ENCODE results near the gene ADAM29. TPM values are rescaled to one million over a fixed set of nuclear protein-coding genes. Genes with fewer than 3 reads are reported as not detected.

The ADAM29 gene
- total and polyA plus RNA-seq, 2 donors (not counting 1 experiment from before 2014, with no cell fraction given) = not detected

- CTCF ChIA-PET = no interaction called here
- Mint-ChIP-seq H3K27ac (peak overlapping the region; percentile 85), H3K4me3 (peak overlapping the region; percentile 19), H3K9me3 (ENCODE audit: insufficient read depth) (no peaks in the 10 kb centered on the region), H3K27me3 (no peaks in the 10 kb centered on the region), H3K4me1 (peaks cover 30% of the 10 kb centered on the region)
- ATAC-seq (ENCODE audit: low read depth) (peak; percentile 35), DNase-seq (no peak)
- intact Hi-C loops (cut with micrococcal nuclease) = no loop called here
- Histone ChIP-seq H3K4me2 (replicated peaks; ENCODE audit: low read depth, low read length, poor library complexity, severe bottlenecking) (no peak overlapping the region), H3K36me3 (replicated peaks in 1 of 2; ENCODE audit: control extremely low read depth in 1 of 2, control insufficient read depth in 1 of 2, extremely low read depth in 1 of 2, insufficient read depth in 2 of 2, low read length in 1 of 2) (no peaks in the 10 kb centered on the region), H3K4me1 (ENCODE audit: control insufficient read depth in 2 of 2, insufficient read depth in 2 of 2, low read length in 2 of 2) (peaks cover 0 to 4% of the 10 kb centered on the region in 2 donors), H3K9ac (ENCODE audit: low read length) (no peak overlapping the region), H3K27ac (ENCODE audit: low read length in 2 of 2) (peak overlapping the region; percentile 30 to 42), H3K27me3 (replicated peaks in 1 of 4; ENCODE audit: control extremely low read depth in 1 of 4, control insufficient read depth in 3 of 4, insufficient read depth in 4 of 4, low read length in 3 of 4) (no peaks in the 10 kb centered on the region), H3K4me3 (ENCODE audit: control extremely low read depth in 1 of 5, extremely low read depth in 1 of 5, insufficient read depth in 1 of 5, low read depth in 2 of 5, low read length in 4 of 5) (no peak overlapping the region), H3K79me2 (ENCODE audit: control insufficient read depth, insufficient read depth, low read length) (no peaks in the 10 kb centered on the region), H2AFZ (ENCODE audit: insufficient read depth, low read depth, low read length, poor library complexity, severe bottlenecking) (no peak overlapping the region), H4K20me1 (ENCODE audit: control insufficient read depth, insufficient read depth, low read length, poor library complexity, severe bottlenecking) (no peaks in the 10 kb centered on the region), H3K9me3 (ENCODE audit: control extremely low read depth in 1 of 3, control insufficient read depth in 2 of 3, insufficient read depth in 1 of 3, low read length in 2 of 3) (no peaks in the 10 kb centered on the region)
- TF ChIP-seq, protein P1, sequence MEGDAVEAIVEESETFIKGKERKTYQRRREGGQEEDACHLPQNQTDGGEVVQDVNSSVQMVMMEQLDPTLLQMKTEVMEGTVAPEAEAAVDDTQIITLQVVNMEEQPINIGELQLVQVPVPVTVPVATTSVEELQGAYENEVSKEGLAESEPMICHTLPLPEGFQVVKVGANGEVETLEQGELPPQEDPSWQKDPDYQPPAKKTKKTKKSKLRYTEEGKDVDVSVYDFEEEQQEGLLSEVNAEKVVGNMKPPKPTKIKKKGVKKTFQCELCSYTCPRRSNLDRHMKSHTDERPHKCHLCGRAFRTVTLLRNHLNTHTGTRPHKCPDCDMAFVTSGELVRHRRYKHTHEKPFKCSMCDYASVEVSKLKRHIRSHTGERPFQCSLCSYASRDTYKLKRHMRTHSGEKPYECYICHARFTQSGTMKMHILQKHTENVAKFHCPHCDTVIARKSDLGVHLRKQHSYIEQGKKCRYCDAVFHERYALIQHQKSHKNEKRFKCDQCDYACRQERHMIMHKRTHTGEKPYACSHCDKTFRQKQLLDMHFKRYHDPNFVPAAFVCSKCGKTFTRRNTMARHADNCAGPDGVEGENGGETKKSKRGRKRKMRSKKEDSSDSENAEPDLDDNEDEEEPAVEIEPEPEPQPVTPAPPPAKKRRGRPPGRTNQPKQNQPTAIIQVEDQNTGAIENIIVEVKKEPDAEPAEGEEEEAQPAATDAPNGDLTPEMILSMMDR (IDR thresholded peaks at IDR 0.05) = no peak
- TF ChIP-seq EZH2 (IDR thresholded peaks at IDR 0.05; ENCODE audit: borderline replicate concordance, insufficient read depth, low read depth, low read length, poor library complexity, severe bottlenecking) = no peak
- 100% methylated on average over 1 of the region's 4 CpGs for WGBS (ENCODE audit: insufficient coverage)
- POLR2A ChIA-PET = interaction anchor here (0.6 kb wide), 2 partner anchors 63 to 116 kb away, joined by 3 to 6 read pairs; no protein-coding TSS in a partner anchor
Observed at GRCh38 chr4:174928575-174929253, 10.6 kb downstream of the ADAM29 start.

DNA sequence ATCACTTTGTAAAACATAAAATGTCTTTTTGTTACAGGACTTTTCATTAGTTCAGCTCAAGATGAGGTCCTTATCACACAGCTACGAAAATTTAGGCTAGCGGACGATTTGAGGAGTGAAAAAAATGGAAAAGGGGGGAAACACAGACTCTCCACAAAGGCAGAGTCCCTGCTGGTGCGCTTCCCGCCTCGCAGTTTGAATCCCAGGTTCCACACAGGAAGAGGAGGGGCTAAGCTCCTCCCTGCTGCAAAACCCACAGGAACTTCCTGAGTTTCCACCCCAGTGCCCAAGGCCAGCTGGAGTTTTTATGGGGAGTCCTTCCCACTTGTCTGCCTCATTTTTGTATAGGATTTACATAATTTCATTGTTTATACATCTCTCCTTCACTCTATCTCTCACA is 11.2 kb downstream of the ADAM29 start:
- H3K79me2 ChIP-seq (ENCODE audit: control insufficient read depth, insufficient read depth, low read length) = no peaks in the 10 kb centered on the region
- ChIA-PET CTCF (no interaction called here), POLR2A (interaction anchor here (0.6 kb wide), 1 partner anchor 116 kb away, joined by 3 read pairs; no protein-coding TSS in a partner anchor)
- intact Hi-C loops (cut with micrococcal nuclease) = no loop called here
- H3K27ac Mint-ChIP-seq = peak overlapping the region; percentile 85
- H3K27me3 ChIP-seq (replicated peaks in 1 of 4; ENCODE audit: control extremely low read depth in 1 of 4, control insufficient read depth in 3 of 4, insufficient read depth in 4 of 4, low read length in 3 of 4) = no peaks in the 10 kb centered on the region
- H3K36me3 ChIP-seq (replicated peaks in 1 of 2; ENCODE audit: control extremely low read depth in 1 of 2, control insufficient read depth in 1 of 2, extremely low read depth in 1 of 2, insufficient read depth in 2 of 2, low read length in 1 of 2) = no peaks in the 10 kb centered on the region
- no peaks in the 10 kb centered on the region for H4K20me1 ChIP-seq (ENCODE audit: control insufficient read depth, insufficient read depth, low read length, poor library complexity, severe bottlenecking)
- no peak overlapping the region for H3K9ac ChIP-seq (ENCODE audit: low read length)
- no CpG with 5 or more reads among the region's 6 CpGs for WGBS (ENCODE audit: insufficient coverage)
- DNase-seq (peak; percentile 8), ATAC-seq (ENCODE audit: low read depth) (no peak)
- H3K4me2 ChIP-seq (replicated peaks; ENCODE audit: low read depth, low read length, poor library complexity, severe bottlenecking) = no peak overlapping the region
- TF ChIP-seq, protein P1 (IDR thresholded peaks at IDR 0.05) = no peak
- TF ChIP-seq EZH2 (IDR thresholded peaks at IDR 0.05; ENCODE audit: borderline replicate concordance, insufficient read depth, low read depth, low read length, poor library complexity, severe bottlenecking) = no peak
- no peak overlapping the region for H3K4me3 ChIP-seq (ENCODE audit: control extremely low read depth in 1 of 5, extremely low read depth in 1 of 5, insufficient read depth in 1 of 5, low read depth in 2 of 5, low read length in 4 of 5)
- peaks cover 30% of the 10 kb centered on the region for H3K4me1 Mint-ChIP-seq
- peak overlapping the region; percentile 29 for H3K4me3 Mint-ChIP-seq
- no peak overlapping the region for H2AFZ ChIP-seq (ENCODE audit: insufficient read depth, low read depth, low read length, poor library complexity, severe bottlenecking)
- H3K27me3 Mint-ChIP-seq = no peaks in the 10 kb centered on the region
- peak overlapping the region in 1 of 2 donors; percentile 30 for H3K27ac ChIP-seq (ENCODE audit: low read length in 2 of 2)
- peaks cover 0 to 4% of the 10 kb centered on the region in 2 donors for H3K4me1 ChIP-seq (ENCODE audit: control insufficient read depth in 2 of 2, insufficient read depth in 2 of 2, low read length in 2 of 2)
- no peaks in the 10 kb centered on the region for H3K9me3 Mint-ChIP-seq (ENCODE audit: insufficient read depth)
- H3K9me3 ChIP-seq (ENCODE audit: control extremely low read depth in 1 of 3, control insufficient read depth in 2 of 3, insufficient read depth in 1 of 3, low read length in 2 of 3) = no peaks in the 10 kb centered on the region
